22Rv1 (cell line): ENCODE results near the gene TSPAN31.
"Not testable (repeated sequence)": the region's sequence is repeated elsewhere in the genome, so short reads cannot be mapped to it uniquely, and the experiment has no call there.

Source experiments
- H3K27ac ChIP-seq: fragments of 450-650 bp; 2 replicates; pipeline ENCODE4 v1.5.1; 2017
- CTCF ChIP-seq: fragments of 450-650 bp; IDR thresholded peaks from 2 replicates; pipeline ENCODE4 v1.5.1; 2017; ENCODE audit warnings: mild to moderate bottlenecking
- ZFX ChIP-seq: fragments of 450-650 bp; IDR thresholded peaks from 2 replicates; pipeline ENCODE4 v1.6.1; 2017; ENCODE audit warnings: antibody characterized with exemption, borderline replicate concordance

Gene TSPAN31

GRCh38 chr12:57770734-57771133 is 25.9 kb downstream of the TSPAN31 start:
- H3K27ac ChIP-seq, result peak overlapping the region; percentile 95
- TF ChIP-seq ZFX (no peak), CTCF (no peak)

DNA sequence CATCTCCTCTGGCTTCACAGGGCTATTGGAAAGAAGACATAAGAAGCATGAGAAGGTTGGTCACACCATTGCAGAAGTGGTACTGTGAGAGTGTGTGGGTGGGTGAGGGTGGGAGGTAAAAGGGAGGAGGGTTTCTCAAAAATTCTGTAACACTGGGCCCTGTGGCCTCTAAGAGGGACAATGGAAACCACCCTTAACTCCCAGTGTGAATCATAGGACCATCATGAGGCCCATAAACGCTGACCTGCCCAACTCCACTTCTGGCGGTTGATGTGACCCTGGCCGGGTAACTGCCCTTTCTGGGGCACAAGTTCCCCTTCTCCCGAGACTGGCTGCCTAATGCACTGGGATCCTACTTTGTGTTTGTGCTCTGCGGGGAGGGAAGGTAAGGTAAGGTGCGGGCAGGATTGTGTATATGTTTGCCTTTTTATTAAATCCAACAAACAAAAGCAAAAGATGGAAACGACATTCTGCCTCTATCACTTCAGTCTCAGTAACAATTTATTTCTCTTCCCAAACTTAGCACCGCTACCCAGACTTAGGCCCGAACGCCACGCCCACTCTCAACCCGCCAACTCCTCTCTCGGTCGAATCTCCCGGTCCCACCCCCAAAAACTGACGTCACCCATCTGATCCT is 26.5 kb downstream of the TSPAN31 start:
- no peak for TF ChIP-seq ZFX

GRCh38 chr12:57771873-57772428 is 27.1 kb downstream of the TSPAN31 start, which contains the start of gene METTL1:
Gene METTL1 (minus strand): TSS chr12:57772105. CDS start chr12:57772083, 22 bp downstream.
- TF ChIP-seq CTCF (no peak; the same call in 1 of the 2 replicates), ZFX (no peak)
- H3K27ac ChIP-seq, result peak within 1 kb of the TSS; percentile 95

More for the DNA sequence above, 26.5 kb downstream of the TSPAN31 start:
- peak overlapping the region; percentile 95 for H3K27ac ChIP-seq

DNA sequence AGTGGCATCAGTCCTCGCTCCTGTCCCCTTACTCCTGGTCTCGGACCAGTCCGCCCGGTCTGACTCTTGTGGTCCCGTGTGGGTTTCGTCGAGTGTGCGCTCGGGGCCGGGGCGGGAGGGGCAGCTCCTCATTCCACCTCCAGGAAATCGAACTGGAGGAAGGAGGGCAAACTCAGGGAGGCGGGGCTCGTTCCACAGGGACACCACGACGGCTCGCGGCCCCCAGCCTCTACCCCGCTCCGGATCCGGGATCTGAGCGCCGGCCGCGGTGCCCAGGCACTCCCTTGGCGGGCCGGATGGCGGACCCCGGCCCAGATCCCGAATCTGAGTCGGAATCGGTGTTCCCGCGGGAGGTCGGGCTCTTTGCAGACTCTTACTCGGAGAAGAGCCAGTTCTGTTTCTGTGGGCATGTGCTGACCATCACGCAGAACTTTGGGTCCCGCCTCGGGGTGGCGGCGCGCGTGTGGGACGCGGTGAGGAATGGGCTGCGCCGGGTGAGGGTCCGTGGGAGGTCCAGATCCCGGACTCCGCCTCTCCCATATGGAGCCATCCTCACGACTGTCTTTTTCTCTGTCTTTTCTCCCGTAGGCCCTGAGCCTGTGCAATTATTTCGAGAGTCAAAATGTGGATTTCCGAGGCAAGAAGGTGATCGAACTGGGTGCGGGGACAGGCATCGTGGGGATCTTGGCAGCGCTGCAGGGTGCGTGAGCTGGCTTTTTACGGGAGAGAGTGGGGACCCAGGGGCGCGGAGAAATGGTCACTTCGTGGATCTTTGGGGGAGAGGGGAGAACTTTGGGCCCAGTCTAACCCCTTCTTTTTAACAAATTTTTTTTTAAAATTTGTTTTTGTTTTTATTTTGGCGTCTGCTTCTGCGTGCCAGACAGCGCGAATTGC is 27.8 kb downstream of the TSPAN31 start, which contains the start of gene EEF1AKMT3:
Gene EEF1AKMT3, plus strand, starts transcription at position 186 of the 894 bp plus-strand sequence. Its CDS starts 111 bp downstream, at position 297.
- H3K27ac ChIP-seq, result peak within 1 kb of the TSS; percentile 95
- TF ChIP-seq ZFX, result no peak
- no peak for TF ChIP-seq CTCF

GRCh38 chr12:57774634-57775033 is 29.8 kb downstream of the TSPAN31 start:
- H3K27ac ChIP-seq, result not testable (repeated sequence)

DNA sequence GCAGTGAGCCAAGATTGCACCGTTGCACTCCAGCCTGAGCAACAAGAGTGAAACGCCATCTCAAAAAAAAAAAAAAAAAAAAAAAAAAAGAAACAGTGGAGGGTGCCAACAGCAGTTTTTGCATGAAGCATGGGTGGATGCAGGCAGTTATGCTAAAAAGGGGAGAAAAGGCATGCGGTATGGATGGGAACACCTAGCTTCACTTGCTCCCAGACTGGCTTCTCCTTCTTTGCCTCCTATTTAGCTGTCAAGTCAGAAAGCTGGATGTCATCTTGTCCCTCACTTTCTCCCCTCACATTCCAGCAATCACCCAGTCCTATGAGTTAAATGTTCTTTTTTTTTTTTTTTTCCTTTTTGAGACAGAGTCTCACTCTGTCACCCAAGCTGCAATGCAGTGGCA is 30.2 kb downstream of the TSPAN31 start:
- H3K27ac ChIP-seq, result no peak overlapping the region
- TF ChIP-seq CTCF (no peak), ZFX (no peak)

GRCh38 chr12:57775563-57776246 is 30.9 kb downstream of the TSPAN31 start:
- no peak for TF ChIP-seq ZFX
- TF ChIP-seq CTCF, result peak; percentile 13
- no peak overlapping the region for H3K27ac ChIP-seq
